K562 (cell line): Measurements from ENCODE around the gene TMEM117. TPM values are rescaled to one million over a fixed set of nuclear protein-coding genes. Genes with fewer than 3 reads are reported as not detected.

Source experiments
- ATAC-seq: fragments of 200-7000 bp; cut with Tn5 transposase; 3 replicates; pipeline ENCODE4 v1.9.1; 2020; ENCODE audit warnings: moderate library complexity
- BruUV-seq: library from RNA; stranded (reverse); fragments of 400-500 nt; replicated peaks from 2 replicates; lab custom pipeline; 2021; lab: Mats Ljungman, UMichigan
- CTCF ChIA-PET: fragments of 300-600 bp; formaldehyde crosslinking; extraction: SDS; loops from one replicate; lab custom pipeline; 2021; ENCODE audit warnings: low intra/inter-chr PET ratio; lab: Yijun Ruan, JAX
- POLR2A ChIA-PET: fragments of 300-600, 350-650 bp; sonication (Branson Sonifier 250); formaldehyde crosslinking; extraction: SDS; loops from one replicate; lab custom pipeline; 2021; ENCODE audit warnings: antibody characterized with exemption, inconsistent platforms; lab: Yijun Ruan, JAX
- DNase-seq, 4 experiments: peaks; one replicate each; pipeline versions ENCODE4 v3.0.0 to v3.0.0-alpha.2; 2011 to 2018; ENCODE audit warnings: low spot score in 3 of 4, mixed read lengths in 3 of 4; ENCODE audit errors: extremely low read depth in 1 of 4
- FAIRE-seq: peaks from 2 replicates; lab custom pipeline; 2011; peaks lifted over from hg19 to GRCh38; lab: Jason Lieb, UNC
- H2AFZ ChIP-seq: 2 replicates; pipeline ENCODE4 v1.6.0; 2011; ENCODE audit warnings: low read depth, low read length, control low read depth, inconsistent platforms
- H3K27ac ChIP-seq: fragments of 200-600 bp; 3 replicates; pipeline ENCODE4 v1.8.0; 2011; ENCODE audit warnings: low read depth, mild to moderate bottlenecking, control low read depth, inconsistent platforms, low read length, moderate library complexity, mixed read lengths; ENCODE audit errors: extremely low read depth
- H3K27me3 ChIP-seq, 2 experiments: fragments of 300-600 bp in 1 of 2; 2 replicates in 1 of 2; 3 replicates in 1 of 2; pipeline versions ENCODE4 v1.6.0 to v1.8.0; 2011; ENCODE audit warnings: inconsistent platforms in 2 of 2, low read length in 2 of 2, mild to moderate bottlenecking in 1 of 2, mixed read lengths in 1 of 2, moderate library complexity in 1 of 2; ENCODE audit not compliant: control insufficient read depth in 2 of 2, insufficient read depth in 2 of 2
- H3K36me3 ChIP-seq: fragments of 300-600 bp; 3 replicates; pipeline ENCODE4 v1.8.0; 2011; ENCODE audit warnings: mild to moderate bottlenecking, low read length, inconsistent platforms; ENCODE audit not compliant: control insufficient read depth, insufficient read depth
- H3K4me1 ChIP-seq, 2 experiments: fragments of 200-600 bp in 1 of 2; replicated peaks in 1 of 2; 2 replicates in 1 of 2; 3 replicates in 1 of 2; pipeline versions ENCODE4 v1.5.1 to v1.8.0; 2011; ENCODE audit warnings: inconsistent platforms in 2 of 2, low read length in 2 of 2, mild to moderate bottlenecking in 1 of 2, mixed read lengths in 1 of 2, moderate library complexity in 1 of 2; ENCODE audit not compliant: control insufficient read depth in 2 of 2, insufficient read depth in 2 of 2
- H3K4me2 ChIP-seq: 2 replicates; pipeline ENCODE4 v1.6.1; 2011; ENCODE audit warnings: low read length, control low read depth, inconsistent platforms, mixed read lengths; ENCODE audit not compliant: insufficient read depth
- H3K4me3 ChIP-seq: fragments of 200-600 bp; sonication (generic), shearing (Covaris generic); 2 replicates; pipeline ENCODE4 v1.5.1; 2016; ENCODE audit warnings: control low read depth, inconsistent platforms
- H3K79me2 ChIP-seq: fragments of 200-600 bp; 3 replicates; pipeline ENCODE4 v1.8.0; 2011; ENCODE audit warnings: low read length, inconsistent platforms; ENCODE audit not compliant: control insufficient read depth, insufficient read depth
- H3K9ac ChIP-seq, 2 experiments: 2 replicates each; pipeline versions ENCODE4 v1.6.0 to v1.6.1; 2011; ENCODE audit warnings: low read depth in 2 of 2, low read length in 2 of 2, control low read depth in 1 of 2, inconsistent platforms in 1 of 2, mild to moderate bottlenecking in 1 of 2, mixed read lengths in 1 of 2; ENCODE audit not compliant: insufficient read depth in 1 of 2
- H3K9me1 ChIP-seq: one replicate; pipeline ENCODE4 v1.6.0; 2011; ENCODE audit warnings: inconsistent platforms, mild to moderate bottlenecking, low read length, moderate library complexity; ENCODE audit not compliant: control insufficient read depth, insufficient read depth
- H3K9me3 ChIP-seq: replicated peaks from 2 replicates; pipeline ENCODE4 v1.5.1; 2011; ENCODE audit warnings: low read depth, low read length, inconsistent platforms; ENCODE audit not compliant: control insufficient read depth, insufficient read depth
- H4K20me1 ChIP-seq: replicated peaks from 2 replicates; pipeline ENCODE4 v1.6.1; 2011; ENCODE audit warnings: low read length, inconsistent platforms, mixed read lengths; ENCODE audit not compliant: control insufficient read depth, insufficient read depth
- ATF7 ChIP-seq: fragments of 450-650 bp; IDR thresholded peaks from 2 replicates; pipeline ENCODE4 v1.7.1; 2014; ENCODE audit warnings: mild to moderate bottlenecking, moderate library complexity
- CBX3 ChIP-seq, 2 experiments: IDR thresholded peaks; 1 replicate in 1 of 2; 2 replicates in 1 of 2; pipeline ENCODE4 v1.6.1; 2012; ENCODE audit warnings: inconsistent platforms in 2 of 2, low read length in 2 of 2, borderline replicate concordance in 1 of 2, control low read depth in 1 of 2
- ESRRB ChIP-seq: fragments of 250-450 bp; sonication (Bioruptor Pico); IDR thresholded peaks from 2 replicates; pipeline ENCODE4 v1.5.0; 2020; ENCODE audit warnings: mild to moderate bottlenecking, moderate library complexity, borderline replicate concordance
- HEY1 ChIP-seq: fragments of 250-450 bp; sonication (Bioruptor Pico); IDR thresholded peaks from 2 replicates; pipeline ENCODE4 v1.5.0; 2020; ENCODE audit warnings: mild to moderate bottlenecking, moderate library complexity, borderline replicate concordance
- MCM3 ChIP-seq: fragments of 450-650 bp; IDR thresholded peaks from 2 replicates; pipeline ENCODE4 v1.6.1; 2016
- RERE ChIP-seq: sonication (generic); formaldehyde crosslinking; IDR thresholded peaks from 2 replicates; pipeline ENCODE4 v1.8.0; 2023; ENCODE audit warnings: missing genetic modification reagents, mild to moderate bottlenecking, borderline replicate concordance
- SPI1 ChIP-seq: IDR thresholded peaks from 2 replicates; pipeline ENCODE4 v1.6.1; 2011; ENCODE audit warnings: low read depth, low read length, control low read depth, borderline replicate concordance
- ZNF197 ChIP-seq: fragments of 200-800 bp; sonication (Bioruptor generic); IDR thresholded peaks from 2 replicates; pipeline ENCODE4 v1.6.1; 2016; ENCODE audit warnings: low read depth, missing genetic modification characterization, missing compliant biosample characterization
- WGBS: fragments of 100-300 bp; shearing (Covaris generic); methylation state at CpG from one replicate; pipeline ENCODE4 v1.1.6; 2016; ENCODE audit warnings: low coverage, mixed read lengths; ENCODE audit not compliant: insufficient coverage; ENCODE audit errors: missing lambda C conversion rate; 5-methylcytosine and 5-hydroxymethylcytosine counted together
- in situ Hi-C: fragments of 300-500 bp; cut with MboI; formaldehyde crosslinking; loops from 4 replicates; pipeline ENCODE4 v1.15.0; 2018; ENCODE audit warnings: inconsistent platforms, mixed read lengths
- intact Hi-C: fragments of 100-400 bp; cut with micrococcal nuclease; formaldehyde crosslinking; loops from 2 replicates; pipeline ENCODE4 v1.14.2; 2022
- polyA plus RNA-seq, 8 experiments: library from polyadenylated mRNA; depleted of rRNA in 4 of 8; stranded (reverse) in 5 of 8; unstranded in 3 of 8; fragments of >200 nt; fragmentation: Nextera tagmentation in 2 of 8; fragmentation: Illumina TruSeq in 1 of 8; extraction: Ambion mirVana in 2 of 8; extraction: Trizol in 1 of 8; gene quantifications; 2 replicates each; pipeline versions ENCODE4 v1.2.1 to v1.2.3, GENCODE V29; 2011 to 2014; ENCODE audit warnings: inconsistent platforms in 1 of 8, missing spikeins in 1 of 8
- total RNA-seq, 7 experiments: library from RNA; depleted of rRNA in 6 of 7; stranded (reverse); fragments of >200 nt in 6 of 7; fragmentation: Illumina TruSeq in 2 of 7; extraction: Trizol in 2 of 7; gene quantifications; 2 replicates each; pipeline versions ENCODE4 v1.2.1 to v1.2.3, GENCODE V29; 2011 to 2021; ENCODE audit warnings: low replicate concordance in 1 of 7
- TF ChIP-seq, protein P1 (sequence below), 2 experiments: fragments of 450-650 bp; formaldehyde crosslinking in 1 of 2; IDR thresholded peaks; 2 replicates each; pipeline versions ENCODE4 v1.4.0 to v1.6.1; 2014 to 2020; ENCODE audit warnings: mild to moderate bottlenecking in 2 of 2, borderline replicate concordance in 1 of 2, low read depth in 1 of 2

The TMEM117 gene
- total and polyA plus RNA-seq, 9 of the 15 experiments (the other 6 are each of a cell fraction or from before 2014, with no cell fraction given): 0.31 to 2.8 (median 1.0) TPM

DNA sequence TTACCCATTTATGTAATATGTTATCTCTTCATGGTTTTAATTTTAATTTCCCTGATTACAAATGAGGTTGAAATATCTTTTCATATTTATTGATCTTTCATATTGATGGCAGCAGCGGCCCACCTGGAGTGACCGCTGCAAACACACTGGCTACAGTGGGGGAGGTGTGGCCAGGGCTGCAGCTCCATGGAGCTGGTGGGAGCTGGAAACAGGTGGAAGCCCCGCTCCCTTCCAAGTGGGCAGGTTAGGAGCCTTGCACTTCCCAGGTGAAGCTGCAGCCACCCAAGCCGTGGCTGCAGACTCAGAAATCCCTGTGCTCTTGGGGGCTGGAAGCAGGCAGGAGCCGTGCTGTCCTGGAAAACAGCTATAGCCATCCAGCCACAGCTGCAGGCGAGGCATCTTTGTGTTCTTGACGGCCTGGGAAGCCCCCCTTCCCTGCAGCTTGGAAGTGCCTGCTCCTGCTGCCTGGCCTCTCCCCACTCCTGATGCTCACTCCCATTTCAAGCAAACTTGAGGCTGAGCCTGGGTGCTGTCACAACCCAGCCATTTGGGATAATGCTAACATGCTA, 201.1 kb downstream of the TMEM117 start:
- Histone ChIP-seq H2AFZ (no peak overlapping the region), H3K4me1 (no peaks in the 10 kb centered on the region), H3K4me2 (no peak overlapping the region), H3K9ac (no peak overlapping the region), H4K20me1 (no peaks in the 10 kb centered on the region), H3K36me3 (no peaks in the 10 kb centered on the region), H3K4me3 (no peak overlapping the region), H3K27me3 (no peaks in the 10 kb centered on the region), H3K27ac (no peak overlapping the region), H3K79me2 (no peaks in the 10 kb centered on the region), H3K9me1 (no peaks in the 10 kb centered on the region), H3K9me3 (no peaks in the 10 kb centered on the region)
- WGBS: 0% methylated on average over 7 of the region's 7 CpGs
- CTCF ChIA-PET: no interaction called here
- DNase-seq (no peak), ATAC-seq (no peak), FAIRE-seq (no peak)
- POLR2A ChIA-PET: no interaction called here
- intact Hi-C loops (no loop called here), in situ Hi-C loops (no loop called here)
- no TSS peak for BruUV-seq
- TF ChIP-seq, protein P1, sequence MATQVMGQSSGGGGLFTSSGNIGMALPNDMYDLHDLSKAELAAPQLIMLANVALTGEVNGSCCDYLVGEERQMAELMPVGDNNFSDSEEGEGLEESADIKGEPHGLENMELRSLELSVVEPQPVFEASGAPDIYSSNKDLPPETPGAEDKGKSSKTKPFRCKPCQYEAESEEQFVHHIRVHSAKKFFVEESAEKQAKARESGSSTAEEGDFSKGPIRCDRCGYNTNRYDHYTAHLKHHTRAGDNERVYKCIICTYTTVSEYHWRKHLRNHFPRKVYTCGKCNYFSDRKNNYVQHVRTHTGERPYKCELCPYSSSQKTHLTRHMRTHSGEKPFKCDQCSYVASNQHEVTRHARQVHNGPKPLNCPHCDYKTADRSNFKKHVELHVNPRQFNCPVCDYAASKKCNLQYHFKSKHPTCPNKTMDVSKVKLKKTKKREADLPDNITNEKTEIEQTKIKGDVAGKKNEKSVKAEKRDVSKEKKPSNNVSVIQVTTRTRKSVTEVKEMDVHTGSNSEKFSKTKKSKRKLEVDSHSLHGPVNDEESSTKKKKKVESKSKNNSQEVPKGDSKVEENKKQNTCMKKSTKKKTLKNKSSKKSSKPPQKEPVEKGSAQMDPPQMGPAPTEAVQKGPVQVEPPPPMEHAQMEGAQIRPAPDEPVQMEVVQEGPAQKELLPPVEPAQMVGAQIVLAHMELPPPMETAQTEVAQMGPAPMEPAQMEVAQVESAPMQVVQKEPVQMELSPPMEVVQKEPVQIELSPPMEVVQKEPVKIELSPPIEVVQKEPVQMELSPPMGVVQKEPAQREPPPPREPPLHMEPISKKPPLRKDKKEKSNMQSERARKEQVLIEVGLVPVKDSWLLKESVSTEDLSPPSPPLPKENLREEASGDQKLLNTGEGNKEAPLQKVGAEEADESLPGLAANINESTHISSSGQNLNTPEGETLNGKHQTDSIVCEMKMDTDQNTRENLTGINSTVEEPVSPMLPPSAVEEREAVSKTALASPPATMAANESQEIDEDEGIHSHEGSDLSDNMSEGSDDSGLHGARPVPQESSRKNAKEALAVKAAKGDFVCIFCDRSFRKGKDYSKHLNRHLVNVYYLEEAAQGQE (IDR thresholded peaks at IDR 0.05; ENCODE audit: borderline replicate concordance): no peak
- TF ChIP-seq, protein P1 (CRISPR knock-in tag; IDR thresholded peaks at IDR 0.05; ENCODE audit: low read depth): no peak
- TF ChIP-seq ATF7 (no peak), ESRRB (no peak), CBX3 (IDR thresholded peaks at IDR 0.05; ENCODE audit: borderline replicate concordance in 1 of 2, low read length in 2 of 2) (no peak), SPI1 (no peak), HEY1 (CRISPR knock-in tag) (no peak), ZNF197 (CRISPR knock-in tag) (no peak), MCM3 (no peak), RERE (CRISPR knock-in tag) (no peak)
